Central memory CD8-positive, alpha-beta T cell (primary cell): Measurements from ENCODE around the gene SNRPB2.

Experiments
- ATAC-seq: fragments of 150-1000 bp; cut with Tn5 transposase; replicated peaks from 2 replicates; pipeline ENCODE4 v1.10.0; 2022; ENCODE audit warnings: mild to moderate bottlenecking, moderate FRiP score, moderate number of reproducible peaks; ENCODE audit not compliant: poor library complexity, severe bottlenecking; ENCODE audit errors: extremely low read depth
- DNase-seq, 2 donors: peaks; one replicate each; pipeline ENCODE4 v3.0.0; 2021; ENCODE audit warnings: low spot score in 2 of 2
- H3K27ac Mint-ChIP-seq: one replicate; pipeline ENCODE4 v1.8.0; 2022; ENCODE audit warnings: low read depth, mild to moderate bottlenecking, moderate library complexity, mixed read lengths
- H3K27me3 Mint-ChIP-seq: one replicate; pipeline ENCODE4 v1.8.0; 2022; ENCODE audit warnings: mixed read lengths
- H3K36me3 Mint-ChIP-seq: one replicate; pipeline ENCODE4 v1.8.0; 2022; ENCODE audit warnings: mild to moderate bottlenecking, moderate library complexity, mixed read lengths; ENCODE audit not compliant: insufficient read depth
- H3K4me1 Mint-ChIP-seq: one replicate; pipeline ENCODE4 v1.8.0; 2022; ENCODE audit warnings: mixed read lengths
- H3K4me3 Mint-ChIP-seq: one replicate; pipeline ENCODE4 v1.8.0; 2022; ENCODE audit warnings: mild to moderate bottlenecking, moderate library complexity, mixed read lengths
- H3K9me3 Mint-ChIP-seq: one replicate; pipeline ENCODE4 v1.8.0; 2022; ENCODE audit warnings: mixed read lengths

Gene SNRPB2

DNA sequence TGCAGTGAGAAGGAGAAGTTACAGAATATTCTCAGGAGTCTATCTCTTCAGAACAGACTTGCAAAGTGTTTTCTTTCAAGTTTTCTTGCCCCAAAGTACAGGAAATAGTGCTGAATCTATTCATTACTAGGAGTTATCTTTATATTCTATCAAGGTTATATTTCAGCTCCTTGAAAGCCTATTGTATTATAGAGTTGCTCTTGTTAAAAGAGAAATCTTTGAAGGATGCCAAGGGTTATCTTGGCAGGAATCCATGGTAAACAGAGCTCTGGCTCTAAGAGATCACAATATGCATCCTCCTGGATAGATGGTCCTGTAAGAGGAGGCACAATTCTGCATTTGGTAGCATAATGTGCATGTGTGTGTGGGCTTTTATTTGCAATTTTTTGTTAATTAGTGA is 21.2 kb upstream of the SNRPB2 start:
- Mint-ChIP-seq H3K4me1 (peaks cover 25% of the 10 kb centered on the region), H3K4me3 (peak overlapping the region; percentile 25), H3K27ac (peak overlapping the region; percentile 15), H3K9me3 (peaks cover 6% of the 10 kb centered on the region), H3K27me3 (peaks cover 21% of the 10 kb centered on the region), H3K36me3 (no peaks in the 10 kb centered on the region)
- no peak for ATAC-seq
- no peak for DNase-seq

DNA sequence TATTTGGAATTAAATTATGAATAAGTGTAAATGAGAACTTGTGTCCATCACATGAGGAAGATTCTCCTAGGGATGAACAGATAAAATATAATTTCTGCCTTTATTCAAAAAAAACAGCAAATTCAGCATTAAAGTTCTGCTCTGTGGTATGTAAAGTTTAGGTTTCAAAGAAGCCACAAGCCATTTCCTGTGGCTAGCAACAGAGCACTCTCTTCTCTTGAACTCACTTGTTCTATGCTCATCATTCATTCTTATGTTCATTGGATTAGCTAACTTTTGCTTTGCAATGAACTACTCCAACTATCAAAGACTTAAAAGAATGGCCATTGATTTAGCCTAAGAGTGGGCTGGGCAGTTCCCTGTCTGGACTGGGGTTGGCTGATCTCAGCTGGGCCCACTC is 20.8 kb upstream of the SNRPB2 start:
- no peak for DNase-seq
- no peak overlapping the region for H3K27ac Mint-ChIP-seq
- H3K27me3 Mint-ChIP-seq = peaks cover 24% of the 10 kb centered on the region
- H3K4me3 Mint-ChIP-seq = peak overlapping the region; percentile 25
- no peaks in the 10 kb centered on the region for H3K36me3 Mint-ChIP-seq
- peak; percentile 84 for ATAC-seq
- peaks cover 25% of the 10 kb centered on the region for H3K4me1 Mint-ChIP-seq
- H3K9me3 Mint-ChIP-seq = peaks cover 6% of the 10 kb centered on the region

DNA sequence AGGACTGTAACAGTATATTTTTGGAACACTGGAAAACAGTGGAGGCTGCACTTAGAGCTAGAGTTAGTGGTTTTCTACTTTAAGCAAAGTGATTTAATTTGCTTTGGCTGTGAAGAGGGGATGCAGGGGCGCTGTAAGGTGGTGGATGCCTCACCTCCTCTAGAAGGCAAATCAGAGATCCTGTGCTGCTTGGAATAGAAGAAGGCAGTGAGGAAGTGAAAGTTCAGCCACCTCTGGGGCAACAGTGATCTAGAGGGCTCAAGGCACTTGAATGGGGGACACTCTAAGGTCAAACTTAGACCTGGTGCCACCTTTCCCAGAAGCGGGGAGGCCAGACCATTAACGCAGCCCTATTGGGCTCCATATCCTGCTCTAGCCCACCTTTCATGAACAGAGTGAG is 19.0 kb upstream of the SNRPB2 start:
- Mint-ChIP-seq H3K4me1 (peaks cover 25% of the 10 kb centered on the region), H3K27me3 (peaks cover 31% of the 10 kb centered on the region), H3K36me3 (no peaks in the 10 kb centered on the region), H3K9me3 (no peaks in the 10 kb centered on the region), H3K4me3 (no peak overlapping the region), H3K27ac (no peak overlapping the region)
- no peak for ATAC-seq
- no peak for DNase-seq

DNA sequence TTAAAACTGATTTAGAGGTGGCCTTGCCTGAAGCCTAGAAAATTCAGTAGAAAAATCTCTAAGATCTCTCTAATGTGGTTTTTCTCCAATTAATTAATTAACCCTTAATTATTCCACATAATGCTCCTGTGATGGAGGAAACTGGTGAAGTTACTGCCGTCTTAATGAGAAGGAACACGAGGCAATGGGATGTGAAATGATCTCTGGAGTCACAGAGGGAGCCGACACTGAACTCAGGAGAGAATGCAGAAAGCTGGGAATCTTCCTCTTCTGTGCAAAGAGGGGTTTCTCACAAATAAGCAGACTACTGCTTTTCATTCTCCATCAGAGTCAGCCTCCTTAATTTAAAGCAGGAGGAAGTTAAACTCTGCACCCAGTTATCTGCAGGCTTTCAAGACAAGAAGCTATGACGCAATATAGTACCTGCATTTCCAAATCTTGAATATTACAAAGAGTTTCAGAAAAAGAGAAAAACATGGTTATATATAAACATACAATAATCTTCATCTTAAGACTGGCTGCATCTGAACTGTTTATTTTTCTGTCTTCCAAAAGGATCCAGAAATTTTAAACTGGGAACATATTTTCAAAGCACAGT is 18.1 kb upstream of the SNRPB2 start:
- no peaks in the 10 kb centered on the region for H3K36me3 Mint-ChIP-seq
- no peak for ATAC-seq
- peaks cover 25% of the 10 kb centered on the region for H3K4me1 Mint-ChIP-seq
- H3K4me3 Mint-ChIP-seq = no peak overlapping the region
- no peaks in the 10 kb centered on the region for H3K9me3 Mint-ChIP-seq
- no peak overlapping the region for H3K27ac Mint-ChIP-seq
- DNase-seq = no peak
- H3K27me3 Mint-ChIP-seq = peaks cover 38% of the 10 kb centered on the region

DNA sequence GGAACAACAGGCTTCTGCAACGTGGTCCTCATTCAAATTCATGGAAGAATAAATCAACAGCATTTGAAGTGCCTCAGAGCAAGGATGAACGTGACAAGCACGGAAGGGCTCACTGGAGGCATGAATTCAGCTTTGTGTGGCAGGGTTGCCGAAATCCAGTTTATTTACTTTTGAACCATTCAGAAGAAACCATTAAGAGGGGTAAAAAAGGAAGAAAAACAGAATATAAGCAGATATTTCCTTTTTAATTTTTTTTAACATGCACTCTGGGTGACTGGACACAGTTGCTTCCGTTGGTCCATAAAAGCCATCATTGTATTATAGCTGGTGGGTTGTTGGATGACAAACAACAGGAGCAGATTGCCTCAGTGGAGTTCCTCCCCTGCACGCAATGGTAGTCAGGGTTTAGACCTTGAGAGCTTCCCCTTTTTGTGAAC is 17.3 kb upstream of the SNRPB2 start:
- Mint-ChIP-seq H3K9me3 (no peaks in the 10 kb centered on the region), H3K4me1 (peaks cover 25% of the 10 kb centered on the region), H3K36me3 (no peaks in the 10 kb centered on the region), H3K4me3 (no peak overlapping the region), H3K27ac (no peak overlapping the region), H3K27me3 (peaks cover 41% of the 10 kb centered on the region)
- no peak for ATAC-seq
- DNase-seq = no peak

DNA sequence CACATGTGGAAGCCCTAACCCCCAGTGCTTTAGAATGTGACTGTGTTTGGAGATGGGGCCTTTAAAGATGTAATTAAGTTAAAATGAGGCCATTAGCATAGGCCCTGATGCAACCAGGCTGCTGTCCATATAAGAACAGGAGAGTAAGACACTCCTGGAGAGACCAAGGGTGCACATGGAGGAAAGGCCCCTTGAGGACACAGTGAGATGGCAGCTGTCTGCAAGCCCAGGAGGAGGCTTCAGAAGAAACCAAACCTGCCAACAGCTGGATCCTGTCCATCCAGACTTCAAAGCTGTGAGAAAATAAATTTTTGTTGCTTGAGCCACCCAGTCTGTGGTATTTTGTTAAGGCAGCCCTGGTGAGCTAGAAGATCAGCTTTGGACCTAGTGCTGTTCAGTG is 16.8 kb upstream of the SNRPB2 start:
- Mint-ChIP-seq H3K27me3 (peaks cover 43% of the 10 kb centered on the region), H3K36me3 (no peaks in the 10 kb centered on the region), H3K27ac (no peak overlapping the region), H3K9me3 (no peaks in the 10 kb centered on the region), H3K4me1 (peaks cover 20% of the 10 kb centered on the region), H3K4me3 (no peak overlapping the region)
- ATAC-seq (no peak), DNase-seq (no peak)

DNA sequence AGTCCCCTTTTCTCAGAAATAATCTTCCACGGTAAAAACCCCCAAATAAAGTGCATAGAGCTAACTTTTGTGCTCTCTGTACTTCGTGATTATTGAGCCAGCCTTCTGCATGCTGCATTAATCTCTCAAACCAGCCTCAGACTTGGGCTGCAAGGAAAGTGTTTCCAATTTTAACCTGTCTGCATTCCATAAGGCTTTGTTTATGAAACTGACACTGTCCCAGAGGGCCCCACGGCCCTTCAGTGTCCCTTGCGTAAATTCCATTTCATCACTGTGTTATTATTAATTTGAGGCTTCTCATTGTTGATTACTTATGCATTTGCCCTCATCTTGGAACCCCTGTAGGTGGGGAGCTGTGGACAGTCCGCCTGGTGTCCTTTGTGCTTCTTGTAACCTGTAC is 15.6 kb upstream of the SNRPB2 start:
- H3K4me1 Mint-ChIP-seq = peaks cover 11% of the 10 kb centered on the region
- no peaks in the 10 kb centered on the region for H3K36me3 Mint-ChIP-seq
- peaks cover 54% of the 10 kb centered on the region for H3K27me3 Mint-ChIP-seq
- no peak for ATAC-seq
- H3K4me3 Mint-ChIP-seq = no peak overlapping the region
- no peak overlapping the region for H3K27ac Mint-ChIP-seq
- no peak for DNase-seq
- H3K9me3 Mint-ChIP-seq = no peaks in the 10 kb centered on the region

DNA sequence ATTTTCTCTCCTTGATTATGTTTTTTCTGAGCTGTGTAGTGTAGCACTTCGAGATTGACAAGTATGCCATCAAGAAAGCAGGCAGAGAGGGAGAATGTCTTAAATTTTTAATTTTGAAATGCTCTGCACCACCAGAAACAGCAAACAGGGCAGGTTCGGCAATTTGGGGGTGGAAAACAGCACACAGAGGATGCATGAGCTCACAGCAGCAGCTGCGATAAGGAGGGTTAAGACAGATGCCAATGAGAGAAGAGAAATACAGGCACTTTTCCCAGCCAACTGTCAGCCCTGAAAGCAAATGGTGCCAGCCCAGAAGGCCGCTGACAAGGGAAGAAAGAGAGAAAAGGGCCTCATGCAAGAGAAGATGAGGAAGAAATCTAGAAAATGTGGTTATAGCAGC is 15.1 kb upstream of the SNRPB2 start:
- Mint-ChIP-seq H3K36me3 (no peaks in the 10 kb centered on the region), H3K4me3 (no peak overlapping the region), H3K4me1 (peaks cover 8% of the 10 kb centered on the region), H3K9me3 (no peaks in the 10 kb centered on the region), H3K27me3 (peaks cover 57% of the 10 kb centered on the region), H3K27ac (no peak overlapping the region)
- ATAC-seq (no peak), DNase-seq (no peak)

DNA sequence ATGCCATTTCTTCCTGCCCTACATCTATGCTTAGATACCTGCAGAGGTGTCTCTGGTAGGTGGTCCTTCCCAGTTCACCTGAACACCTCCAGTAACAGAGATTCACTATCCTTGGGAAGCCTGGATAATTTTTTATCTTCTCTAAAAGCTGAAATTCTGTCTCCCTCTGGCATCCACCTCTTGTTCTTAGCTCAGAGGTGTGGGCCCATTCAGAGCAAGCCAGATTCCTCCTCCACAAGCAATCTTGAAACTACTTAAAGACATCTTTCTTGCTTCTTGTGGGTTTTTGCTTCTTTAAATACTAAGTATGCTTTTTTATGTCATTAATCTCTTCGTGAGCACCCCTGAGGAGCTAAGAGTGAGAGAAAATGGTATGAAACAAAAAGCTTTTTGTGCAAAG is 10.4 kb upstream of the SNRPB2 start:
- peaks cover 76% of the 10 kb centered on the region for H3K27me3 Mint-ChIP-seq
- ATAC-seq (no peak), DNase-seq (no peak)
- H3K4me1 Mint-ChIP-seq = no peaks in the 10 kb centered on the region
- no peak overlapping the region for H3K4me3 Mint-ChIP-seq
- H3K27ac Mint-ChIP-seq = no peak overlapping the region
- no peaks in the 10 kb centered on the region for H3K9me3 Mint-ChIP-seq
- H3K36me3 Mint-ChIP-seq = no peaks in the 10 kb centered on the region

DNA sequence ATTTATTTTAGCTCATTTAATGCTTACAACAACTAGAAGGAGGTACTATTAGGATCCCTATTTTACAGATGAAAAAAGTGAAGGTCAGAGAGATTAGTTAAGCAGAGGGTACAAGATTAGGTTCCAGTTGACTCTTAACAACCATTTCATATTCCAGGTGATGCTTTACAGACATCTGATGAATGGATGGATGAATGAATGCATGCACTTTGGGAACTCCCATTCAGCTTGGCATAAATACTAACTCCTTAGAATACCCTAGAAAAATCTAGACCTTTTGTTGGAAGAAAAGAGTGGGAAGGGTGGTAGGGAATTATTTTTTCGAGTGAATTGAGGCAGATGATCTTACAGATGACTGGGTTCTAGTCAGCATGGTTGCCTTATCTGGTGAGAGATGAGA is 746 bp upstream of the SNRPB2 start:
- H3K27ac Mint-ChIP-seq = peak overlapping the region; percentile 98
- DNase-seq (no peak), ATAC-seq (no peak)
- H3K4me3 Mint-ChIP-seq = peak overlapping the region; percentile 96
- peaks cover 49% of the 10 kb centered on the region for H3K4me1 Mint-ChIP-seq
- H3K27me3 Mint-ChIP-seq = peaks cover 20% of the 10 kb centered on the region
- peaks cover 21% of the 10 kb centered on the region for H3K36me3 Mint-ChIP-seq
- H3K9me3 Mint-ChIP-seq = no peaks in the 10 kb centered on the region

DNA sequence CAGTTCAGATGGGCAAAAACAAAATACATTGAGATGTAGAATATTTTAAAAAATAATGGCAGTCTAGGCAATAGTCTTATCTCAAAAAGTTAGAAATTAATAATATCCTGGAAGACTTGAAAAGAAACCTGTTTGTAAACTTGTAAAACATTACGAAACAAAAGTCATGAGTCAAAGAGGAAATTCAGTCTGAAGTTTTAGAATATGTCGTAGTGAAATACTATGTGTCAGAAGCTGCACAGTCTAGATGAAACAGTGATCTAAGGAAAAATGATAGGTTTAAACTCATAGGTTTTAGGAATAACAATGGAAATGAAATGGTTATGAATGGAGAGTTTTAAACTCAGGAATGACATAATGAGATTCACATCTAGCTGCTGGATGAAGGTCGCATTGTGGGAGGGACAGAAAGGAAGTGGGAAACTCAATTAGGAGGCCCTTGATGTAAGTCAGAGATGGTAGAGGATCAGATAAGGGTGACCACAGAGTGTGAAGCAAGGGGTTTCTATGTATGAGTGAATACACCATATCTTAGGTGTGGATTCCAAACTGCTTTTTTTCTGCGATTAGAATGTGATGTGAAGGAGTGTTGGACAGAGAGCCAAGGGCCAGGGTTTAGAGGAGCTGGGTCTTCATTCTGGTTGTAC is 2.8 kb downstream of the SNRPB2 start:
- no peaks in the 10 kb centered on the region for H3K9me3 Mint-ChIP-seq
- DNase-seq = no peak

DNA sequence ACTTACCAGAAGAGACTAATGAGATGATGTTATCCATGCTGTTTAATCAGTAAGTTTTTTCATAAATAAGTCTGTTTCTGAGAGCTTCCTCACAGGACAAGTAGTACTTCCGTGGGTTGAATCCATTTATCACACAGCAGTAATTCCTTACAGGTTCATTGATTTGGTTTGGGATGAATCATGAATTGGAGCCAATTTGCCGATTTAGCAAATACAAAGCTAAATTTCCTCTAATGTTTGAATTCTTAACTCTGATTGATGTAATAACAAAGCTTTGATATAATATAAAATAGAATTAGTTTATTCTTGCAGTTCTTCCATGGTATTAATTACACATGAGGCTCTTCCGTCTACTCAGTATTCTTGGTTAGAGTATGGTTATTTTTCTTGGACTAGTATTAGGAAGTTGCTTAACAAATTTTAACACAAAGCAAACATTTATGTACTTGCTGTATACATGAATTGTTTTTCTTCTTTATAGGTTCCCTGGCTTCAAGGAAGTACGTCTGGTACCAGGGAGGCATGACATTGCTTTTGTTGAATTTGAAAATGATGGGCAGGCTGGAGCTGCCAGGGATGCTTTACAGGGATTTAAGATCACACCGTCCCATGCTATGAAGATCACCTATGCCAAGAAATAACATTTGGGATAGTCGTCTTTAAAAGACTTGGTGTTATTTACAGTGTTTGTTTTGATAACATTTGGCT is 10.7 kb downstream of the SNRPB2 start:
- H3K27me3 Mint-ChIP-seq = no peaks in the 10 kb centered on the region
- H3K4me1 Mint-ChIP-seq = peaks cover 5% of the 10 kb centered on the region
- H3K9me3 Mint-ChIP-seq = no peaks in the 10 kb centered on the region
- peaks cover 49% of the 10 kb centered on the region for H3K36me3 Mint-ChIP-seq
- no peak overlapping the region for H3K27ac Mint-ChIP-seq
- H3K4me3 Mint-ChIP-seq = no peak overlapping the region
- DNase-seq (no peak), ATAC-seq (no peak)

More for the DNA sequence above, 2.8 kb downstream of the SNRPB2 start:
- H3K4me3 Mint-ChIP-seq = peak overlapping the region; percentile 2
- H3K36me3 Mint-ChIP-seq = peaks cover 42% of the 10 kb centered on the region
- H3K4me1 Mint-ChIP-seq = peaks cover 67% of the 10 kb centered on the region
- H3K27ac Mint-ChIP-seq = peak overlapping the region; percentile 58
- peak; percentile 48 for ATAC-seq
- H3K27me3 Mint-ChIP-seq = peaks cover 10% of the 10 kb centered on the region
